ENCODE results near the gene PHF20. TPM values are rescaled to one million over a fixed set of nuclear protein-coding genes. Genes with fewer than 3 reads are reported as not detected.

PHF20 gene
- total and polyA plus RNA-seq, 2 of the 13 experiments (the other 11 are each of a cell fraction or from before 2014, with no cell fraction given): 22.8 to 34.1 TPM

GRCh38 chr20:35771689-35772562 lies at the start of gene PHF20 (continued):
- peak; percentile 57 for TF ChIP-seq SOX5 (CRISPR knock-in tag; IDR thresholded peaks at IDR 0.05; ENCODE audit: borderline replicate concordance)
- TF ChIP-seq SMAD3 (CRISPR knock-in tag; IDR thresholded peaks at IDR 0.05): peak; percentile 62
- TF ChIP-seq SIX4 (CRISPR knock-in tag; IDR thresholded peaks at IDR 0.05): peak; percentile 71; the same call in 1 of the 2 replicates
- no peak for TF ChIP-seq SNRNP70 (IDR thresholded peaks at IDR 0.05; ENCODE audit: low read depth, low read length)
- TF ChIP-seq ZNF609 (CRISPR knock-in tag; IDR thresholded peaks at IDR 0.05; ENCODE audit: borderline replicate concordance): peak; percentile 69; the same call in 1 of the 2 replicates
- TF ChIP-seq ZNF496 (CRISPR knock-in tag; IDR thresholded peaks at IDR 0.05; ENCODE audit: insufficient replicate concordance): no peak
- no peak for TF ChIP-seq FLYWCH1 (CRISPR knock-in tag; IDR thresholded peaks at IDR 0.05)
- TF ChIP-seq FIP1L1 (IDR thresholded peaks at IDR 0.05; ENCODE audit: borderline replicate concordance, insufficient read depth, low read depth, low read length): no peak
- TF ChIP-seq BCL6 (CRISPR knock-in tag; IDR thresholded peaks at IDR 0.05): peak; percentile 56
- TF ChIP-seq NFKBIZ (CRISPR knock-in tag; IDR thresholded peaks at IDR 0.05): peak; percentile 85
- peak; percentile 18; the same call in 1 of the 2 replicates for TF ChIP-seq ELF4 (CRISPR knock-in tag; IDR thresholded peaks at IDR 0.05; ENCODE audit: borderline replicate concordance)
- no peak for TF ChIP-seq ZNF501 (CRISPR knock-in tag; IDR thresholded peaks at IDR 0.05)
- TF ChIP-seq DDIT3 (CRISPR knock-in tag; IDR thresholded peaks at IDR 0.05): 0 out of 2 replicates have a peak, but pooled peaks have one; percentile 43
- no peak for TF ChIP-seq GABPA (IDR thresholded peaks at IDR 0.05; ENCODE audit: low read depth, low read length)
- no peak for TF ChIP-seq GABPA (CRISPR knock-in tag; IDR thresholded peaks at IDR 0.05; ENCODE audit: low read depth)
- peak; percentile 70; the same call in 1 of the 2 replicates for TF ChIP-seq SP1 (IDR thresholded peaks at IDR 0.05)
- TF ChIP-seq SP1 (CRISPR knock-in tag; IDR thresholded peaks at IDR 0.05): peak; percentile 99
- peak; percentile 95 for TF ChIP-seq SP4 (CRISPR knock-in tag; IDR thresholded peaks at IDR 0.05)
- TF ChIP-seq ZNF775 (CRISPR knock-in tag; IDR thresholded peaks at IDR 0.05; ENCODE audit: borderline replicate concordance): no peak
- TF ChIP-seq REST (IDR thresholded peaks at IDR 0.05; ENCODE audit: borderline replicate concordance in 1 of 2, low read depth in 1 of 2, low read length in 2 of 2): no peak
- no peak for TF ChIP-seq MTF2 (CRISPR knock-in tag; IDR thresholded peaks at IDR 0.05; ENCODE audit: borderline replicate concordance)
- peak; percentile 50; the same call in 1 of the 2 replicates for TF ChIP-seq CBFB (CRISPR knock-in tag; IDR thresholded peaks at IDR 0.05)
